HG03565 (cell line): Measurements from ENCODE around the gene SDK2.

Experiments used
- ATAC-seq: cut with Tn5 transposase; IDR thresholded peaks from one replicate; pipeline ENCODE4 v1.9.1; 2021; ENCODE audit warnings: mild to moderate bottlenecking, moderate library complexity; ENCODE audit not compliant: unreplicated experiment

Gene SDK2

GRCh38 chr17:73356561-73357170 is 287.6 kb downstream of the SDK2 start:
- ATAC-seq: no peak

DNA sequence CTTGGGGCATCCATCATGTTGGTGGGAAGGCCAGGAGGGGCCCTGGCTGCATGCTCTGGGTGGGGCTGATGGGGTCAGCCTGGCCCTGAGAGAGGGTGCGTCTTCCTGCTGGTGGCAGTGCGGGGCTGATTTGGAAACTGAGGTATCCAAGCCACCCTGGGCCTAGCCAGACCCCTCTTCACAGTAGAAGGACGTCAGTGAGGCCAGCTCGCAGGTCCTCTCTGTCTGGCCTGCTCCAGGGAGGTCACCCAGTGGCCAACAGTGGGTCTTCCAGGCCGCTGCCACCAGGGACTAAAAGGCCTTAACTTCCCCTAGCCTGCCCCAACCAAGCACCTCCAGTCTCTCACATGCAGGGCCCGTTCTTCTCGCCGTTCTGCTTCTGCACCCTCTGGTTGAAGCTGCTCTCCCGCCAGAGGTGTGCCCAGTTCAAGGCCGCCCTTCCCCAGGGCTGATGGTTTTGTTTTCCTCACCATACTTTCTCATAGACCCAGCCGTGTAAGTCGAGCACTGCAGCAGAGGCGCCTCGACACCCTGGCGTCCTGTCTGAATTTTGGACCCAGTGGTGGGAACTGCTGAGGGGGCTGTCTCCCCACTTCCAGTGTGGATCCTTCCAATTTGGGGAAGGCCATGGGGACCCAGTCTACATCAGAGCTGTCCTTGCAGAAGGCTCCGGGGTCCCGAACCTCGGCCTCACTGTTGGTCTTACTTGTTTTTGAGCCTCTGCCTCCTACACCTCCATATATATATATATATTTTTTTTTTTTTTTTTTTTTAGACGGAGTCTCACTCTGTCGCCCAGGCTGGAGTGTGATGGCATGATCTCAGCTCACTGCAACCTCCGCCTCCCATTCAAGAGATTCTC is 289.6 kb downstream of the SDK2 start:
- ATAC-seq: no peak

DNA sequence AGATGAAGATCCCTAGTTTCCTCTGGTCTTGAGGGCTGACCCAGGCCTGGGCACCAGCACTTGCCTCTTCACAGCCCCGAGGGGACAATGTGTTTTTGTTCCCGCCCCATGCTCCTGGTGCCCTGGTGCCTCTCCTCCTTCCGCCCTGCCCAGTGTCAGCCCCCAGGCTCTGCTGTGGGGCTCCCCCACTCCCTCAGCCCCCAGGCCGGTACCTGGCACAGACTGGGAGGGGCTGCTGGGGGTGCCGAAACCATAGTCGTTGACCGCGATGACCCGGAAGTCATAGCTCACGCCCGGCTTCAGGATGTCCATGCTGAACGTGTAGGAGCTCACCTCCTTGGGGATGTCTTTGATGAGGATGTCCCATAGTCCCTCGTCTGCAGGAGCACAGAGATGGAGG is 292.0 kb downstream of the SDK2 start:
- no peak for ATAC-seq

DNA sequence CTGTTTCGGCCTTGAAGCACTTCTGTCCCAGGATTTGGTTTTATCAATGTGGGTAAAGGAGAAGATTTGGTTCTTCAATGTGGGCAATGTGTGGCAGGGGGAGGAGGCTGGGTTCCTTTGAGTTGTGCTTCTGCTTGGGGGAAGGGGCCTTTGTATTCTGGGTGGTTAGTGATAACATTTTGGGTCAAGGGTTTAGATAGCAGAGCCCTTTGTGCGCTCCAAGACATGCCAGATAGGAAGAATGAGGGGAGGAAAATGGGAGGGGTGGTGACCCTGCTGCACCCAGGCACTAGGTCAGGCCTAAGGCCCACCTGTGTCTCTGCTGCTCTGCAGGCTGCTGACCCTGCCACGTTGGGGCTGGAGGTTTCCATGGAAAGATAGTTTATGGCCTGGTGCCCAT is 292.5 kb downstream of the SDK2 start:
- ATAC-seq: no peak

DNA sequence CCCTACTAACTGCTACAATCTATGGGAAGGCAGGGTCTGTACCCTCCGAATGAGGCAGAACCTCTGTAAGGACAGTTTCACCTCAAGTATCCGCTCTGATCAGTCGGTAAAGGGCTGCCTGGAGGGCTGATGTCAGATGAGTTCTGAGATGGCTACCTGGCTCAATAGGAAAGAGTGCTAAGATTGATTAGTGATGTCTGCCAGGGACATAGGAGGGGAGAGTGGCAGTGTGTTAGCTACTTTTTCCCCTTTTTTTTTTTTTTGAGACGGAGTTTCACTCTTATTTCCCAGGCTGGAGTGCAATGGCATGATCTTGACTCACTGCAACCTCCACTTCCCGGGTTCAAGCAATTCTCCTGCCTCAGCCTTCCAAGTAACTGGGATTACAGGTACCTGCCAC is 293.4 kb downstream of the SDK2 start:
- no peak for ATAC-seq

DNA sequence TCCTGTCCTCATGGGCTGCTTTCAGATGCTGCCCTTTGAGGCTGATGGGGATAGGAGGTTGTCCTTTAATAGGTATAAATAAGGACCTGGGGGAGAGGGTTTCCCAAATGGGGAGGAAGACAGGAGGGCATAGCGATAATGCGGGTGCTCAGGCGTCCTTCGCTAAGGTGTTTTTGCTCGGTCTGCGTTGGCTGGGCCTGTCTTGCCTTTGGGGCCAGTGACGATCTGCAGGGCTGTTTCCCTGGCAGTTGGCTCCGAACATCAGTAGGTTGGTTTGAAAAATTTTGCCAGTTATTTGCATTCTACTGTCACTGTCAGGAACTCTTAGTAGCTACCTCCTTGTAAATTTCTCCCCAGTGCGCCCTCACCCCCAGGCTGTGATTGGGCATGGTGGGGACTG is 294.6 kb downstream of the SDK2 start:
- no peak for ATAC-seq

GRCh38 chr17:73349138-73349537 is 295.1 kb downstream of the SDK2 start:
- no peak for ATAC-seq

GRCh38 chr17:73348829-73349095 is 295.5 kb downstream of the SDK2 start:
- no peak for ATAC-seq

DNA sequence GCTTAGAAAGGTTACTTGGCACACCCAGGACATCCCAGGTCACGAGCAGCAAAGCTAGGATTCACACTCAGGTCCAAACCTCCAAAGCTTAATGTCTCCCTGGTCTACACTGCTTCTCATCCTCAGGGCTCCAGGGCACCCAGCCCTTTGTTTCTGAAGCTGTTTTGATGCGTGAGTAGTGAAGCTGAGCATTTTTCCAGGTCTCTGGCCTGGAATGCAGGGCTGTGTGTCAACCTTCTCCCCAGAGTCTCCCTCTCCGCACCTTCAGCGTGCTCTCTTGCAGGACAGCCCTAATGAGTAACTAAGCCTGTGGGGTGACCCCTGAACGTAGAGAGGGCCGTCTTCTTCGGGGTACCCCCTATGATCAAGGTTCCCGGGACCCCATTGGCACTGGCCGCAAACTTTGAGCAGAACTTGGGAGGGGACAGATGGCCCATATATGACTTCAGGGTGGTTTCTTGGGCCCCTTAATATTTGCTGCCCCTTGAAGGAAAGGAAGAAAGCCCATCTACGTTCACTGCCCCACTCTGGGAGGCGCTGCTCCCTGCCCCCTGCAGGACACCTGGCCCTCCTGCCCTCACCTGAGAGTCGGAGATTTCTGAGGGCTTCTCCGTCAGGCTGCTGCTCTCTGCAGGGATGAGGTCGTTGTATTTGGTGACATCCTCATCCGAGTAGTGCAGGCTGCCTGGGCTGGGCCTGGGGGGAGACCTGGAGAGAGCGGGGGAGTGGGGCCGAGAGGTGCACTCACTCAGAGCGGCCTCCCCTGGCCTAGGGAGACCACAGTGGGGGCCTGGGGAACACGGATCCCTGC is 296.0 kb downstream of the SDK2 start:
- ATAC-seq: no peak

- no peak for ATAC-seq
Measured at GRCh38 chr17:73347351-73347750, 296.9 kb downstream of the SDK2 start.

- ATAC-seq: no peak
Measured at GRCh38 chr17:73346501-73347162, 297.6 kb downstream of the SDK2 start.

DNA sequence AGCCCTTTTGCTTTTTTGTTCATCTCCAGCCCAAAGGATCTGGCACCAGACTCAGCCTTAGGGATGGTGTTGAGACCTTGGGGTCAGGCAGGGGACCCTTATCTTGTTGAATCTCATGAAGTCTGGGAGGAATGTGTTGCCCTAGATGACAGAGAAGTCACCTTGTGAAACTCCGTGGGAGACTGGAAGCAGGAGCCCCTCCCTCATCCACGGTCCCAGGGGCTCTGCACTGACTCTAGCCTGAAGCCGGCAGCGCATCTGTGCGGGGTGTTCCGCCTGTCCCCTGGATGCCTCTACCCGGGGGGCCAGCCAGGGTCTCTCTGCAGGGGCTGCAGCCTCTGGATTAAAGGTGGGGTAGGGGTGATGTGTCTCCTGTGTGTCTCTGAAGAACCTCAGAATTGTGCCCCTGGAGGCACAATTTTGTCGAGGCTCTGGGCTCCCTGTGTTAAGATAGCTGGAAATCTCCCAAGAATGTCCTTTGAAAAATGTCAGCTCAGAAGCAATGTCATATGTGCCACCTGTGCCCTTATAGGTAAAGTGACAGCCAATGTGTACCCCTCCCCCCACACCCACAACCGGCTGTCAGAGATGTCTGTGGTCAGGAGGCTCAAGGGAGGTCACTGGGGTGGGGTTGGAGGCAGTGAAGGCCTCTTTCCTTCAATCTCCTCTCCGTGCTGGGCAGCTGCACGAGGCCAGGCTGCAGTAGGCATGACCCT is 300.3 kb downstream of the SDK2 start:
- no peak for ATAC-seq

DNA sequence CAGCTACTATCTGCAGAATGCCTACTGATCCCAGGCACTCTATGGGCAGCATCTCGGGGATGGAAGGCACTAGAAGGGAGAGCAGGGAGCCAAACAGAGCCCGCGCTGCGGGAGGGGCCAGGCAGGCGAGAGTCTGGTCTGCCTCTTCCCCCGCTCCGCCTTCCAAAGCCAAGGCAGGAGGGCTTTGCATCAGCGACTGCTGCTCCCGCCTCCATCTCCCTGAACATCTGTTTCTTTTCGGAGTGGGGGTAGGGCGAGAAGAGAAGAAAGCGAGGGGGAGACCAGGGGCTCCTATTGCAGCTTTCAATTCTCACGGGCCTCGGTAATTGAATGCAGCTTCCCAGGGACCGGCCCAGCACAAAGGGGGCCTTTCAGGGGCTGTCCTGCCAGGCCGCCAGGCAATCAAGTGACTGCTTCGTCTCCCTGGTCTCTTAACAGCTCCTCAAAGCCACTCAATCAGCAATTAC is 301.0 kb downstream of the SDK2 start:
- no peak for ATAC-seq

DNA sequence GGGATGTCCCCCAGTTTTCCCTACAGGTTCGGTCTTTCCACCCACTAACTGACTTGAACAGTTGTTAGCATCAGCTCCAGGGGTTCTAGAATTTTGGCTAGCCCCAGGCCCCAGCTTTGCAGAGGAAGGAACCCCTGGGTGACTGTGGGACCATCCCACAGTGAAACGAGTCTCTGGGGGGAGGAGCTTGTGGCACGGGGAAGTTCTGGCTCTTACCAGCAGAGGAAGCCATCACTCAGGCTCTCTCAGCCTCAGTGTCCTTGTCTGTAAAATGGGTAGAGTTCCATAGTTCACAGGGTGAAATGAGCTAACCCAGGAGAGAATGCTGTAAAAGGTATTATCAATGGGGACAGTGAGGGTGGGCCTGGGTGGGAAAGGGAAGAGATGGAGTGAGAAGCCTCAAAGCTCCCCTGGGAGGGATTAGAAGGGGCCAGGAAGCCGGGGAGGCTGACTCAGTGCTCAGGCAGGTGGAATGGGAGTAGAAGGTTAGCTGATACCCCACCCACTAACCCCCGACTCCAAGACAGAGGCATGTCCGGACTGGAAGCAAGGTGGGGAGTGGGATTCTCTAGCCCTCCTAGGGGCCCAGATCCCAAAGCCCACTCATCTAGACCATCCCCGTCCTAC is 301.6 kb downstream of the SDK2 start:
- no peak for ATAC-seq

- no peak for ATAC-seq
Measured at GRCh38 chr17:73342050-73342522, 302.2 kb downstream of the SDK2 start.

DNA sequence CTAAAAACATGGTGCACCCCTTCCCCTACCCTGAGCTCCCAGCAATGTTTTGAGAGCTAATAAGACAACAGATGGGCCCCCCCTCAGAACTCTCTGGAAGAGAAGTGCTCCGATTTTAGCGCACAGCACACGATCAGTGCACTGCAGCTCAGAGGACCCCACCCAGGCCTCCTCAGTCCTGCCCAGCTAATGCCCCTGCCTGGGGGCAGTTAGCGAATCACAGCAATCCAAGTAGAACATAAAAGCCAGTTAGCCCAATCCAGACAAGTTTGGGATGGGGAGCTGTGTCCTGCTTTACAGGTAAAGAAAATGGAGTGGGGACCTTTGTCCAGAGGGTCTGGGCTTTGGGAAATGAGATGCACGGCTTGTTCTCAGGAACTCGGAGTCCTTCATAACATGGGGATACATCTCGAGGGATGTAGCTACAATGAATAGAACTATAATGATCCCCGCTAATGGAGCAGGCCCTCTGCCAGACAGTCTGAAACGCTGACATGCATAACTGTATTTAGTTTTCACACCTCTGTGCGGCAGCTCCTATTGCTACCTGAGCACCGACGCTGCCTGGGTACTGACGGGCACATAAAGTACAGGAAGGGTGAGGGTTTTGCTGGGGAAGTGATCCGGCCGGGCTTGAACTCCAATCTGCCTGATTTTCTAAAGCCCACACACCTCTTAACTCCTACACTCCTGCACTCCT is 302.7 kb downstream of the SDK2 start:
- ATAC-seq: no peak

DNA sequence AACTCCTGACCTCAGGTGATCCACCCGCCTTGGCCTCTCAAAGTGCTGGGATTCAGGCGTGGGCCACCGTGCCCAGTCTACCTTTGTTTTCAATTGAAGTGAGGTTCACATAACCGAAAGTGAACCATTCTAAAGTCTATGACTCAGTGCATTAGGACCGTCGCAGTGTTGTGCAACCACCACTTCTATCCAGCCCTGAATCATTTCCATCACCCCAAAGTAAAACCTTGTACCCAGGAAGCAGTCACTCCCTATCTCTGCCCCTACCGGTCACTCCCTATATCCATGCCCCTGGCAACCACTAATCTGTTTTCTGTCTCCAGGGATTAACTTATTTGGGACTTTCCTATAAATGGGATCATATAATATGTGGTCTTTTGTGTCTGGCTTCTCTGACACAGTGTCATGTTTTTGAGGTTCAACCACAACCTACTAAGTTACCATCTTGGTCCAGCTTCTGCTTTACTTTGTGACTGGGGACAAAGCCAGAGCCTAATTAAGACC is 304.1 kb downstream of the SDK2 start:
- ATAC-seq: no peak

DNA sequence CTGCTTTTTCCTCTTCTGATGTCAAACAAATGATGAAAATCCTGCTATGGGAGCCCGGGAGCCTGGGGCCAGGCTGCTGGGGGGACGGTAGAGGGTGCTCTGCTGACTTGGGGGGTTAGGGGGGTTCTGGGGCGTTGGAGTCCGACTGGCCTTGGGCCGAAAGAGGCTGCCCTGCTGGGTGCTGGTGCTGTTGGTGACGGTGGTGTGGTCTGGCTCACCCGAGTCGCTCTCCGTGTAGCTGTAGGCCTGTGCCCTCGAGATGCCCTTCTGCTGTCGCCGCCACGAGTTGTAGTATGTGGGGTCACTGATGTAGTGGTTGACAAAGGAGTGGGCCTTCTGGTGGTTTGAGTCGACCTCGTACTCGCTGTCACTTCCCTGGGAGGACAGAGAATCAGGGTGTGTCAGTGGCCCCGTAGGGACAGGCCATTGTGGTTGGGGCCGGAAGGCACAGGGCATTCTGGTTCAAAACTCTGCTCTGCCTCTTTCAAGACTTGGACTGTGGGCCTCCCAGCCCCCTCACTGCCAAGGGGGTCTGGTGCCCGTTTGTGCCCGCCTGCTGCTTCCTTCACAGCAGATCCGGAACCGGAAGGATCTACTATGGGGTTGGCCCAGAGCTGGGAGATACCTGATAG is 305.6 kb downstream of the SDK2 start:
- ATAC-seq: no peak

GRCh38 chr17:73338050-73338521 is 306.2 kb downstream of the SDK2 start:
- no peak for ATAC-seq
